HepG2 (cell line): Measurements from ENCODE around the gene LTA. TPM values are rescaled to one million over a fixed set of nuclear protein-coding genes. Genes with fewer than 3 reads are reported as not detected.

Source experiments
- BORCS8-MEF2B ChIP-seq: sonication (generic); formaldehyde crosslinking; IDR thresholded peaks from 2 replicates; pipeline ENCODE4 v1.8.0; 2022; ENCODE audit warnings: mild to moderate bottlenecking, missing genetic modification reagents
- DRAP1 ChIP-seq: IDR thresholded peaks from 2 replicates; pipeline ENCODE4 v1.6.1; 2016; ENCODE audit warnings: missing genetic modification reagents, missing compliant biosample characterization
- KAT8 ChIP-seq: IDR thresholded peaks from 2 replicates; pipeline ENCODE4 v1.6.1; 2016; ENCODE audit warnings: missing genetic modification reagents, missing compliant biosample characterization
- LRRFIP1 ChIP-seq: sonication (generic); formaldehyde crosslinking; conservative IDR thresholded peaks from 2 replicates; pipeline ENCODE4 v1.4.0; 2020; ENCODE audit warnings: missing genetic modification reagents
- MAZ ChIP-seq, 2 experiments: sonication (generic) in 1 of 2; formaldehyde crosslinking in 1 of 2; IDR thresholded peaks; 2 replicates each; pipeline versions ENCODE4 v1.5.0 to v1.6.1; 2012 to 2020; ENCODE audit warnings: low read depth in 2 of 2, mild to moderate bottlenecking in 2 of 2, borderline replicate concordance in 1 of 2, improper control_type of control experiment in 1 of 2, low read length in 1 of 2, missing genetic modification reagents in 1 of 2, moderate library complexity in 1 of 2
- PRDM15 ChIP-seq: sonication (generic); formaldehyde crosslinking; IDR thresholded peaks from 2 replicates; pipeline ENCODE4 v1.4.0; 2020; ENCODE audit warnings: missing genetic modification reagents
- SAFB2 ChIP-seq: sonication (generic); formaldehyde crosslinking; IDR thresholded peaks from 2 replicates; pipeline ENCODE4 v1.5.1; 2020; ENCODE audit warnings: missing genetic modification reagents, low read depth, mild to moderate bottlenecking, borderline replicate concordance
- SMARCC2 ChIP-seq: fragments of 450-650 bp; IDR thresholded peaks from 2 replicates; pipeline ENCODE4 v1.6.1; 2017; ENCODE audit warnings: antibody characterized with exemption, mild to moderate bottlenecking
- ZNF230 ChIP-seq: sonication (generic); formaldehyde crosslinking; IDR thresholded peaks from 2 replicates; pipeline ENCODE4 v1.4.0; 2020; ENCODE audit warnings: mild to moderate bottlenecking, missing genetic modification reagents
- ZNF550 ChIP-seq: sonication (generic); formaldehyde crosslinking; IDR thresholded peaks from 2 replicates; pipeline ENCODE4 v1.4.0; 2020; ENCODE audit warnings: mild to moderate bottlenecking, missing genetic modification reagents, borderline replicate concordance
- ZNF660 ChIP-seq: sonication (generic); formaldehyde crosslinking; IDR thresholded peaks from 2 replicates; pipeline ENCODE4 v1.5.1; 2020; ENCODE audit warnings: mild to moderate bottlenecking, low read depth, missing genetic modification reagents, borderline replicate concordance
- ZNF749 ChIP-seq: sonication (generic); formaldehyde crosslinking; IDR thresholded peaks from 2 replicates; pipeline ENCODE4 v1.8.0; 2022; ENCODE audit warnings: mild to moderate bottlenecking, missing genetic modification reagents, moderate library complexity, borderline replicate concordance
- ZNF772 ChIP-seq: sonication (generic); formaldehyde crosslinking; IDR thresholded peaks from 2 replicates; pipeline ENCODE4 v1.5.0; 2020; ENCODE audit warnings: mild to moderate bottlenecking, missing genetic modification reagents
- polyA plus RNA-seq, 8 experiments: library from polyadenylated mRNA; depleted of rRNA in 3 of 8; stranded (reverse) in 7 of 8; unstranded in 1 of 8; fragments of >200 nt; fragmentation: Illumina TruSeq in 4 of 8; extraction: Trizol in 4 of 8; gene quantifications; 2 replicates each; pipeline versions ENCODE4 v1.2.1 to v1.2.3, GENCODE V29; 2011 to 2016; ENCODE audit warnings: low read depth in 4 of 8, missing spikeins in 1 of 8, mixed read lengths in 1 of 8; ENCODE audit not compliant: insufficient read depth in 1 of 8
- total RNA-seq, 5 experiments: library from RNA; depleted of rRNA; stranded (reverse); fragments of >200 nt; fragmentation: Illumina TruSeq; extraction: Trizol; gene quantifications; 2 replicates each; pipeline ENCODE4 v1.2.3, GENCODE V29; 2016; ENCODE audit warnings: low read depth in 1 of 5

LTA gene
- total and polyA plus RNA-seq, 2 of the 13 experiments (the other 11 are each of a cell fraction or from before 2014, with no cell fraction given) = 0.09 TPM; not detected in 1

- peak; percentile 66; the same call in 1 of the 2 replicates for TF ChIP-seq ZNF230 (CRISPR knock-in tag)
- TF ChIP-seq PRDM15 = peak; percentile 24; the same call in 1 of the 2 replicates
- TF ChIP-seq LRRFIP1 (CRISPR knock-in tag) = no peak
- peak; percentile 80 for TF ChIP-seq BORCS8-MEF2B (CRISPR knock-in tag)
- TF ChIP-seq DRAP1 (CRISPR knock-in tag) = peak; percentile 65
- TF ChIP-seq ZNF660 (CRISPR knock-in tag) = no peak
- TF ChIP-seq ZNF749 (CRISPR knock-in tag) = peak; percentile 74; the same call in 1 of the 2 replicates
- no peak for TF ChIP-seq SMARCC2
- TF ChIP-seq ZNF772 (CRISPR knock-in tag) = peak; percentile 66; the same call in 1 of the 2 replicates
- peak; percentile 75 for TF ChIP-seq KAT8
- TF ChIP-seq SAFB2 = peak; percentile 74; the same call in 1 of the 2 replicates
- TF ChIP-seq ZNF550 (CRISPR knock-in tag) = peak; percentile 82; the same call in 1 of the 2 replicates
- TF ChIP-seq MAZ (IDR thresholded peaks at IDR 0.05; ENCODE audit: borderline replicate concordance, low read depth, low read length) = no peak
- TF ChIP-seq MAZ (CRISPR knock-in tag; IDR thresholded peaks at IDR 0.05; ENCODE audit: low read depth) = peak; percentile 85
These were observed 8.8 kb downstream of the LTA start (continued) for GRCh38 chr6:31580807-31581433.
